Lung (tissue), 12 donors: Measurements from ENCODE around the gene NTM. TPM values are rescaled to one million over a fixed set of nuclear protein-coding genes. Genes with fewer than 3 reads are reported as not detected.

Experiments used
- ATAC-seq: fragments of 200-7000 bp; cut with Tn5 transposase; one replicate; pipeline ENCODE4 v1.9.1; 2020; ENCODE audit warnings: moderate number of reproducible peaks; ENCODE audit not compliant: insufficient read depth, low FRiP score
- DNase-seq, 3 donors: peaks; one replicate each; pipeline ENCODE4 v3.0.0-alpha.2; 2013 to 2017
- H3K27ac ChIP-seq, 2 donors: one replicate each; pipeline ENCODE4 v1.5.1; 2013; ENCODE audit warnings: mild to moderate bottlenecking in 2 of 2, moderate library complexity in 2 of 2, control low read depth in 1 of 2, inconsistent platforms in 1 of 2, low read depth in 1 of 2, low read length in 1 of 2
- H3K27me3 ChIP-seq, 3 donors: one replicate each; pipeline ENCODE4 v1.5.1; 2013; ENCODE audit warnings: low read length in 2 of 3; ENCODE audit not compliant: control insufficient read depth in 3 of 3, insufficient read depth in 3 of 3
- H3K36me3 ChIP-seq, 4 donors: one replicate each; pipeline ENCODE4 v1.5.1; 2013; ENCODE audit warnings: low read length in 4 of 4, mild to moderate bottlenecking in 1 of 4, moderate library complexity in 1 of 4; ENCODE audit not compliant: control insufficient read depth in 4 of 4, insufficient read depth in 4 of 4
- H3K4me1 ChIP-seq, 5 donors: one replicate each; pipeline ENCODE4 v1.5.1; 2013; ENCODE audit warnings: low read length in 5 of 5, mild to moderate bottlenecking in 2 of 5, moderate library complexity in 1 of 5; ENCODE audit not compliant: control insufficient read depth in 5 of 5, insufficient read depth in 5 of 5
- H3K4me3 ChIP-seq: one replicate; pipeline ENCODE4 v1.5.1; 2013; ENCODE audit warnings: mild to moderate bottlenecking, control low read depth, moderate library complexity
- H3K9ac ChIP-seq, 2 donors: one replicate each; pipeline ENCODE4 v1.5.1; 2013; ENCODE audit warnings: low read length in 2 of 2, control low read depth in 1 of 2; ENCODE audit not compliant: insufficient read depth in 1 of 2
- H3K9me3 ChIP-seq, 4 donors: one replicate each; pipeline ENCODE4 v1.5.1; 2013; ENCODE audit warnings: low read length in 3 of 4, mild to moderate bottlenecking in 1 of 4, moderate library complexity in 1 of 4; ENCODE audit not compliant: control insufficient read depth in 4 of 4, insufficient read depth in 3 of 4
- CTCF ChIP-seq: IDR thresholded peaks from 2 replicates; pipeline ENCODE4 v1.5.1; 2012; ENCODE audit warnings: mild to moderate bottlenecking; ENCODE audit errors: control extremely low read depth, extremely low read depth
- WGBS, 2 donors: extraction: QIAGEN DNeasy Blood & Tissue Kit; methylation state at CpG; one replicate each; pipeline ENCODE4 v1.1.7; 2013; 5-methylcytosine and 5-hydroxymethylcytosine counted together
- polyA plus RNA-seq, 2 donors: library from polyadenylated mRNA; stranded (reverse); fragments of 200-250 nt; gene quantifications; one replicate each; pipeline ENCODE4 v1.2.1, GENCODE V29; 2013
- total RNA-seq, 2 donors: library from RNA; depleted of rRNA in 1 of 2; stranded (reverse); fragments of >200 nt in 1 of 2; gene quantifications; one replicate each; pipeline ENCODE4 v1.2.1, GENCODE V29; 2014 to 2021
- donor health status: control.
- donor health status: control.
- donor health status: Bipolar disorder and iron deficiency.
- donor health status: healthy.
- donor health status: DM: yes; HTN: yes; CAD: no.

Gene NTM
- total and polyA plus RNA-seq, 4 donors: 0.39 to 30.9 (median 7.2) TPM

- WGBS, 2 donors: 36 to 52% methylated on average over 6 of the region's 6 CpGs
- H3K36me3 ChIP-seq: no peaks in the 10 kb centered on the region
- ATAC-seq (no peak), DNase-seq (no peak)
- H3K9me3 ChIP-seq: peaks cover 0 to 2% (median 0%) of the 10 kb centered on the region in 4 donors
- TF ChIP-seq CTCF: no peak
- H3K27me3 ChIP-seq: no peaks in the 10 kb centered on the region
- H3K9ac ChIP-seq: no peak overlapping the region
- peaks cover 0 to 47% (median 7%) of the 10 kb centered on the region in 5 donors for H3K4me1 ChIP-seq
- peak overlapping the region in 1 of 2 donors; percentile 21 for H3K27ac ChIP-seq
- H3K4me3 ChIP-seq: no peak overlapping the region
Observed at GRCh38 chr11:131899950-131900580, 529.6 kb downstream of the NTM start.

- ATAC-seq (no peak), DNase-seq (peak in 2 of 3 donors; percentile 92 to 94)
- H3K36me3 ChIP-seq: no peaks in the 10 kb centered on the region
- 23 to 42% methylated on average over 1 of the region's 1 CpG for WGBS, 2 donors
- no peak for TF ChIP-seq CTCF
- H3K27ac ChIP-seq: no peak overlapping the region
- no peak overlapping the region for H3K9ac ChIP-seq
- H3K4me3 ChIP-seq: no peak overlapping the region
- peaks cover 0 to 48% (median 7%) of the 10 kb centered on the region in 5 donors for H3K4me1 ChIP-seq
- H3K9me3 ChIP-seq: peaks cover 0 to 2% (median 0%) of the 10 kb centered on the region in 4 donors
- H3K27me3 ChIP-seq: peaks cover 0 to 8% (median 0%) of the 10 kb centered on the region in 3 donors
Observed at GRCh38 chr11:131902421-131902820, 532.0 kb downstream of the NTM start.

GRCh38 chr11:131903074-131903473, 532.7 kb downstream of the NTM start:
- 73 to 88% methylated on average over 5 of the region's 5 CpGs for WGBS, 2 donors
- H3K4me3 ChIP-seq: no peak overlapping the region
- H3K4me1 ChIP-seq: peaks cover 0 to 48% (median 7%) of the 10 kb centered on the region in 5 donors
- H3K9me3 ChIP-seq: peaks cover 0 to 2% (median 0%) of the 10 kb centered on the region in 4 donors
- H3K9ac ChIP-seq: no peak overlapping the region
- no peak for TF ChIP-seq CTCF
- no peak overlapping the region for H3K27ac ChIP-seq
- no peak for ATAC-seq
- peaks cover 0 to 12% (median 4%) of the 10 kb centered on the region in 3 donors for H3K27me3 ChIP-seq
- peak in 2 of 3 donors; percentile 44 to 69 for DNase-seq
- H3K36me3 ChIP-seq: no peaks in the 10 kb centered on the region
